Endothelial cell of umbilical vein (primary cell): Measurements from ENCODE around the gene ACTR3C. TPM values are rescaled to one million over a fixed set of nuclear protein-coding genes. Genes with fewer than 3 reads are reported as not detected.

Experiments
- BruUV-seq: library from RNA; stranded (reverse); fragments of 400-500 nt; replicated peaks from 2 replicates; lab custom pipeline; 2021; lab: Mats Ljungman, UMichigan
- CTCF ChIA-PET: fragments of 300-600, 350-600 bp; sonication (Branson Sonifier 250); formaldehyde crosslinking; loops from one replicate; lab custom pipeline; 2021; ENCODE audit warnings: antibody characterized with exemption, inconsistent platforms; lab: Charles Lee
- POLR2A ChIA-PET: fragments of 300-600, 350-600 bp; sonication (Branson Sonifier 250); formaldehyde crosslinking; loops from one replicate; lab custom pipeline; 2021; ENCODE audit warnings: antibody characterized with exemption, inconsistent platforms; lab: Charles Lee
- DNase-seq: peaks from one replicate; pipeline ENCODE4 v3.0.0-alpha.2; 2011; ENCODE audit warnings: low read depth, low spot score
- FAIRE-seq: peaks from 2 replicates; lab custom pipeline; 2011; peaks lifted over from hg19 to GRCh38; lab: Jason Lieb, UNC
- H2AFZ ChIP-seq: 2 replicates; pipeline ENCODE4 v1.6.0; 2012; ENCODE audit warnings: low read depth, low read length, control low read depth, inconsistent platforms
- H3K27ac ChIP-seq: 2 replicates; pipeline ENCODE4 v1.5.1; 2011; ENCODE audit warnings: low read depth, mild to moderate bottlenecking, control low read depth, low read length, moderate library complexity; ENCODE audit not compliant: insufficient read depth
- H3K27me3 ChIP-seq, 2 experiments: 2 replicates each; pipeline versions ENCODE4 v1.6.0 to v1.6.1; 2011; ENCODE audit warnings: low read length in 2 of 2, mixed read lengths in 1 of 2; ENCODE audit not compliant: control insufficient read depth in 2 of 2, insufficient read depth in 2 of 2
- H3K36me3 ChIP-seq, 2 experiments: 2 replicates in 1 of 2; 3 replicates in 1 of 2; pipeline ENCODE4 v1.5.1; 2011; ENCODE audit warnings: low read length in 2 of 2, mild to moderate bottlenecking in 1 of 2, moderate library complexity in 1 of 2; ENCODE audit not compliant: control insufficient read depth in 2 of 2, insufficient read depth in 2 of 2; ENCODE audit errors: extremely low read depth in 1 of 2
- H3K4me1 ChIP-seq: 3 replicates; pipeline ENCODE4 v1.5.1; 2011; ENCODE audit warnings: mild to moderate bottlenecking, low read length; ENCODE audit not compliant: control insufficient read depth, insufficient read depth; ENCODE audit errors: extremely low read depth
- H3K4me2 ChIP-seq: 2 replicates; pipeline ENCODE4 v1.6.1; 2011; ENCODE audit warnings: low read length, control low read depth, mixed read lengths; ENCODE audit not compliant: insufficient read depth
- H3K4me3 ChIP-seq, 3 experiments: fragments of 200-600 bp in 1 of 3; sonication (generic), shearing (Covaris generic) in 1 of 3; replicated peaks in 1 of 3; 2 replicates each; pipeline ENCODE4 v1.5.1; 2011 to 2016; ENCODE audit warnings: control low read depth in 3 of 3, low read length in 3 of 3, mild to moderate bottlenecking in 2 of 3, inconsistent platforms in 1 of 3, low read depth in 1 of 3, moderate library complexity in 1 of 3; ENCODE audit not compliant: insufficient read depth in 1 of 3
- H3K79me2 ChIP-seq: 2 replicates; pipeline ENCODE4 v1.6.0; 2012; ENCODE audit warnings: low read length, inconsistent platforms; ENCODE audit not compliant: control insufficient read depth, insufficient read depth
- H3K9ac ChIP-seq: replicated peaks from 2 replicates; pipeline ENCODE3; 2011; ENCODE audit warnings: low read length, control low read depth; ENCODE audit not compliant: insufficient read depth; ENCODE audit errors: extremely low read depth
- H3K9me1 ChIP-seq: replicated peaks from 3 replicates; pipeline ENCODE4 v1.6.0; 2011; ENCODE audit warnings: mild to moderate bottlenecking, low read length; ENCODE audit not compliant: control insufficient read depth, insufficient read depth; ENCODE audit errors: extremely low read depth
- H3K9me3 ChIP-seq: replicated peaks from 2 replicates; pipeline ENCODE4 v1.5.1; 2012; ENCODE audit warnings: low read length, inconsistent platforms; ENCODE audit not compliant: control insufficient read depth, insufficient read depth
- H4K20me1 ChIP-seq: replicated peaks from 2 replicates; pipeline ENCODE3; 2011; ENCODE audit warnings: mild to moderate bottlenecking, low read length; ENCODE audit not compliant: control insufficient read depth, insufficient read depth; ENCODE audit errors: extremely low read depth
- CTCF ChIP-seq, 2 donors: IDR thresholded peaks; 1 replicate in 1 of 2; 2 replicates in 1 of 2; pipeline ENCODE4 v1.5.1; 2011; ENCODE audit warnings: low read length in 2 of 2, mild to moderate bottlenecking in 2 of 2, moderate library complexity in 2 of 2, control low read depth in 1 of 2, inconsistent platforms in 1 of 2, low read depth in 1 of 2; ENCODE audit not compliant: insufficient read depth in 1 of 2; ENCODE audit errors: extremely low read depth in 1 of 2
- EZH2 ChIP-seq: IDR thresholded peaks from 2 replicates; pipeline ENCODE4 v1.6.1; 2012; ENCODE audit warnings: borderline replicate concordance, low read depth, mild to moderate bottlenecking, moderate library complexity, low read length, inconsistent platforms; ENCODE audit not compliant: severe bottlenecking
- FOS ChIP-seq: IDR thresholded peaks from 2 replicates; pipeline ENCODE4 v1.6.1; 2011; ENCODE audit warnings: mild to moderate bottlenecking, low read length, moderate library complexity, borderline replicate concordance; ENCODE audit not compliant: insufficient read depth
- GATA2 ChIP-seq: IDR thresholded peaks from 2 replicates; pipeline ENCODE4 v1.7.0; 2011; ENCODE audit warnings: low read depth, mild to moderate bottlenecking, moderate library complexity, mixed read lengths, low read length; ENCODE audit not compliant: insufficient read length, insufficient read depth
- JUN ChIP-seq: IDR thresholded peaks from 2 replicates; pipeline ENCODE4 v1.6.1; 2011; ENCODE audit warnings: borderline replicate concordance, low read depth; ENCODE audit not compliant: insufficient read length, insufficient read depth
- MAX ChIP-seq: IDR thresholded peaks from 2 replicates; pipeline ENCODE4 v1.6.1; 2011; ENCODE audit not compliant: insufficient read depth, insufficient read length
- MYC ChIP-seq: IDR thresholded peaks from one replicate; pipeline ENCODE4 v1.6.1; 2011; ENCODE audit warnings: mild to moderate bottlenecking, low read depth, low read length
- POLR2A ChIP-seq: IDR thresholded peaks from 2 replicates; pipeline ENCODE4 v1.6.1; 2012; ENCODE audit warnings: low read depth, mild to moderate bottlenecking, control low read depth, low read length
- POLR2AphosphoS5 ChIP-seq: IDR thresholded peaks from 2 replicates; pipeline ENCODE4 v1.6.1; 2012; ENCODE audit warnings: low read depth, mild to moderate bottlenecking, control low read depth, low read length, moderate library complexity; ENCODE audit not compliant: insufficient read depth
- dilution Hi-C: fragments of 300-500 bp; cut with MboI; formaldehyde crosslinking; loops from one replicate; pipeline ENCODE4 v1.15.0; 2019; ENCODE audit warnings: low sequenced_read_pairs; ENCODE audit not compliant: extremely low pct_ligation_motif_present
- intact Hi-C: fragments of 100-400 bp; cut with micrococcal nuclease; formaldehyde crosslinking; loops from one replicate; pipeline ENCODE4 v1.10.0; 2022
- polyA plus RNA-seq, 4 experiments: library from polyadenylated mRNA; depleted of rRNA in 3 of 4; stranded (reverse) in 3 of 4; unstranded in 1 of 4; fragments of >200 nt; gene quantifications; 2 replicates each; pipeline versions ENCODE4 v1.2.1 to v1.2.3, GENCODE V29; 2011 to 2012; ENCODE audit warnings: missing spikeins in 1 of 4
- total RNA-seq: library from RNA; stranded (reverse); gene quantifications from 2 replicates; pipeline ENCODE4 v1.2.3, GENCODE V29; 2021

The ACTR3C gene
- total and polyA plus RNA-seq, 2 donors (not counting 3 experiments of a cell fraction or from before 2014, with no cell fraction given) = 0.33 TPM; not detected in 1

GRCh38 chr7:150335108-150335773, 11.9 kb upstream of the ACTR3C start:
- no TSS peak for BruUV-seq
- Histone ChIP-seq H3K9ac (no peak overlapping the region), H3K4me2 (no peak overlapping the region), H2AFZ (no peak overlapping the region), H3K4me3 (no peak overlapping the region), H3K27me3 (peaks cover 2 to 5% of the 10 kb centered on the region in 2 experiments), H3K79me2 (no peaks in the 10 kb centered on the region), H3K9me1 (no peaks in the 10 kb centered on the region), H3K9me3 (no peaks in the 10 kb centered on the region), H4K20me1 (no peaks in the 10 kb centered on the region), H3K27ac (no peak overlapping the region), H3K36me3 (no peaks in the 10 kb centered on the region), H3K4me1 (no peaks in the 10 kb centered on the region)
- dilution Hi-C loops (no loop called here), intact Hi-C loops (no loop called here)
- no peak for TF ChIP-seq MYC
- TF ChIP-seq GATA2 = no peak
- TF ChIP-seq EZH2 = no peak
- TF ChIP-seq JUN = no peak
- no peak for TF ChIP-seq CTCF (IDR thresholded peaks at IDR 0.05; ENCODE audit: extremely low read depth in 1 of 2, insufficient read depth in 1 of 2, low read depth in 1 of 2, low read length in 2 of 2)
- DNase-seq (no peak), FAIRE-seq (no peak)
- ChIA-PET POLR2A (no interaction called here), CTCF (no interaction called here)

GRCh38 chr7:150334108-150334507, 10.8 kb upstream of the ACTR3C start:
- Histone ChIP-seq H3K4me3 (no peak overlapping the region), H3K79me2 (no peaks in the 10 kb centered on the region), H3K9me3 (no peaks in the 10 kb centered on the region), H3K4me2 (no peak overlapping the region), H4K20me1 (no peaks in the 10 kb centered on the region), H3K36me3 (no peaks in the 10 kb centered on the region), H3K27me3 (peaks cover 0 to 1% of the 10 kb centered on the region in 2 experiments), H3K9ac (no peak overlapping the region), H3K9me1 (no peaks in the 10 kb centered on the region), H3K4me1 (no peaks in the 10 kb centered on the region), H2AFZ (no peak overlapping the region), H3K27ac (no peak overlapping the region)
- BruUV-seq = no TSS peak
- ChIA-PET CTCF (no interaction called here), POLR2A (no interaction called here)
- no peak for TF ChIP-seq EZH2
- no peak for TF ChIP-seq JUN
- TF ChIP-seq GATA2 = no peak
- no peak for TF ChIP-seq POLR2AphosphoS5
- TF ChIP-seq MYC = no peak
- no peak for TF ChIP-seq CTCF (IDR thresholded peaks at IDR 0.05; ENCODE audit: extremely low read depth in 1 of 2, insufficient read depth in 1 of 2, low read depth in 1 of 2, low read length in 2 of 2)
- TF ChIP-seq FOS = no peak
- TF ChIP-seq POLR2A = no peak
- no peak for TF ChIP-seq MAX
- no peak for DNase-seq
- dilution Hi-C loops = no loop called here
- intact Hi-C loops = no loop called here
- no peak for FAIRE-seq
